B cell (primary cell): ENCODE data around the gene OR4K5. TPM values are rescaled to one million over a fixed set of nuclear protein-coding genes. Genes with fewer than 3 reads are reported as not detected.

Experiments used
- ATAC-seq: fragments of 200-7000 bp; cut with Tn5 transposase; one replicate; pipeline ENCODE4 v1.10.0; 2021; ENCODE audit warnings: low read depth, mild to moderate bottlenecking, moderate number of reproducible peaks, moderate library complexity
- CTCF ChIA-PET: fragments of 350-600 bp; sonication (Branson Sonifier 250); formaldehyde crosslinking; loops from one replicate; lab custom pipeline; 2021; ENCODE audit warnings: antibody characterized with exemption, inconsistent platforms; lab: Charles Lee
- POLR2A ChIA-PET: fragments of 350-600 bp; sonication (Branson Sonifier 250); formaldehyde crosslinking; loops from one replicate; lab custom pipeline; 2021; ENCODE audit warnings: antibody characterized with exemption; lab: Charles Lee
- DNase-seq: peaks from one replicate; pipeline ENCODE4 v3.0.0; 2013
- H2AFZ ChIP-seq: 2 replicates; pipeline ENCODE4 v1.6.1; 2012; ENCODE audit warnings: mild to moderate bottlenecking, low read depth, low read length; ENCODE audit not compliant: insufficient read depth, poor library complexity, severe bottlenecking
- H3K27ac ChIP-seq, 2 donors: 1 replicate in 1 of 2; 2 replicates in 1 of 2; pipeline ENCODE4 v1.5.1; 2012 to 2013; ENCODE audit warnings: low read length in 2 of 2, mild to moderate bottlenecking in 2 of 2, moderate library complexity in 1 of 2
- H3K27me3 ChIP-seq, 4 experiments: fragments of 200-600 bp in 1 of 4; sonication (generic) in 1 of 4; replicated peaks in 1 of 4; 1 replicate in 2 of 4; 2 replicates in 2 of 4; pipeline versions ENCODE4 v1.6.1 to v1.7.0; 2013 to 2016; ENCODE audit warnings: low read length in 3 of 4, mild to moderate bottlenecking in 2 of 4, mixed read lengths in 1 of 4, moderate library complexity in 1 of 4; ENCODE audit not compliant: insufficient read depth in 4 of 4, control insufficient read depth in 3 of 4; ENCODE audit errors: control extremely low read depth in 1 of 4
- H3K36me3 ChIP-seq, 2 experiments: replicated peaks in 1 of 2; 1 replicate in 1 of 2; 2 replicates in 1 of 2; pipeline versions ENCODE4 v1.6.1 to v1.7.1; 2013; ENCODE audit warnings: low read length in 1 of 2; ENCODE audit not compliant: insufficient read depth in 2 of 2, control insufficient read depth in 1 of 2; ENCODE audit errors: control extremely low read depth in 1 of 2, extremely low read depth in 1 of 2
- H3K4me1 ChIP-seq, 2 donors: fragments of 200-600 bp in 1 of 2; sonication (generic) in 1 of 2; 1 replicate in 1 of 2; 2 replicates in 1 of 2; pipeline versions ENCODE4 v1.5.1 to v1.6.1; 2013 to 2017; ENCODE audit warnings: low read length in 2 of 2; ENCODE audit not compliant: control insufficient read depth in 2 of 2, insufficient read depth in 2 of 2
- H3K4me2 ChIP-seq: replicated peaks from 2 replicates; pipeline ENCODE3; 2012; ENCODE audit warnings: mild to moderate bottlenecking, low read depth, low read length; ENCODE audit not compliant: poor library complexity, severe bottlenecking
- H3K4me3 ChIP-seq, 5 experiments: fragments of 200-600 bp in 1 of 5; sonication (generic) in 1 of 5; 1 replicate in 3 of 5; 2 replicates in 2 of 5; pipeline versions ENCODE4 v1.5.1 to v1.7.0; 2011 to 2016; ENCODE audit warnings: low read length in 4 of 5, mild to moderate bottlenecking in 4 of 5, low read depth in 2 of 5, control low read depth in 1 of 5, moderate library complexity in 1 of 5; ENCODE audit not compliant: insufficient read depth in 1 of 5; ENCODE audit errors: control extremely low read depth in 1 of 5, extremely low read depth in 1 of 5
- H3K79me2 ChIP-seq: fragments of 200-600 bp; sonication (generic); one replicate; pipeline ENCODE4 v1.6.0; 2016; ENCODE audit warnings: low read length; ENCODE audit not compliant: control insufficient read depth, insufficient read depth
- H3K9ac ChIP-seq: fragments of 200-600 bp; sonication (generic); 2 replicates; pipeline ENCODE4 v1.6.1; 2017; ENCODE audit warnings: mild to moderate bottlenecking, low read length, moderate library complexity
- H3K9me3 ChIP-seq, 3 donors: one replicate each; pipeline versions ENCODE4 v1.6.1 to v1.7.1; 2013; ENCODE audit warnings: low read length in 2 of 3; ENCODE audit not compliant: control insufficient read depth in 2 of 3, insufficient read depth in 1 of 3; ENCODE audit errors: control extremely low read depth in 1 of 3
- H4K20me1 ChIP-seq: 2 replicates; pipeline ENCODE4 v1.6.0; 2012; ENCODE audit warnings: mild to moderate bottlenecking, low read length; ENCODE audit not compliant: insufficient read depth, control insufficient read depth, poor library complexity, severe bottlenecking
- H3K27ac Mint-ChIP-seq: one replicate; pipeline ENCODE4 v1.8.0; 2021; ENCODE audit warnings: mixed read lengths
- H3K27me3 Mint-ChIP-seq: one replicate; pipeline ENCODE4 v1.8.0; 2021; ENCODE audit warnings: mixed read lengths
- H3K4me1 Mint-ChIP-seq: one replicate; pipeline ENCODE4 v1.8.0; 2021; ENCODE audit warnings: mixed read lengths
- H3K4me3 Mint-ChIP-seq: one replicate; pipeline ENCODE4 v1.8.0; 2021; ENCODE audit warnings: mixed read lengths
- H3K9me3 Mint-ChIP-seq: one replicate; pipeline ENCODE4 v1.8.0; 2022; ENCODE audit warnings: mixed read lengths; ENCODE audit not compliant: insufficient read depth
- EZH2 ChIP-seq: IDR thresholded peaks from 2 replicates; pipeline ENCODE4 v1.6.1; 2012; ENCODE audit warnings: borderline replicate concordance, low read depth, mild to moderate bottlenecking, moderate library complexity, low read length; ENCODE audit not compliant: insufficient read depth, poor library complexity, severe bottlenecking
- WGBS: methylation state at CpG from one replicate; pipeline ENCODE4 v1.1.5; 2013; ENCODE audit warnings: missing lambda C conversion rate; ENCODE audit not compliant: insufficient coverage; 5-methylcytosine and 5-hydroxymethylcytosine counted together
- intact Hi-C: fragments of 100-400 bp; cut with micrococcal nuclease; formaldehyde crosslinking; loops from one replicate; pipeline ENCODE4 v1.10.0; 2022
- polyA minus RNA-seq: library from RNA; depleted of rRNA, polyadenylated mRNA; stranded (reverse); fragments of >200 nt; gene quantifications from 2 replicates; pipeline ENCODE4 v1.2.3, GENCODE V29; 2012
- polyA plus RNA-seq: library from polyadenylated mRNA; depleted of rRNA; stranded (reverse); fragments of >200 nt; gene quantifications from 2 replicates; pipeline ENCODE4 v1.2.3, GENCODE V29; 2012
- total RNA-seq, 2 donors: library from RNA; stranded (reverse); fragments of 120-200 nt in 1 of 2; gene quantifications; 1 replicate in 1 of 2; 2 replicates in 1 of 2; pipeline versions ENCODE4 v1.2.3 to v1.2.4, GENCODE V29; 2013 to 2022
- TF ChIP-seq, protein P1 (sequence below): fragments of 200-600 bp; IDR thresholded peaks from one replicate; pipeline ENCODE4 v1.8.0; 2022; ENCODE audit warnings: antibody characterized with exemption, mild to moderate bottlenecking

The OR4K5 gene, protein sequence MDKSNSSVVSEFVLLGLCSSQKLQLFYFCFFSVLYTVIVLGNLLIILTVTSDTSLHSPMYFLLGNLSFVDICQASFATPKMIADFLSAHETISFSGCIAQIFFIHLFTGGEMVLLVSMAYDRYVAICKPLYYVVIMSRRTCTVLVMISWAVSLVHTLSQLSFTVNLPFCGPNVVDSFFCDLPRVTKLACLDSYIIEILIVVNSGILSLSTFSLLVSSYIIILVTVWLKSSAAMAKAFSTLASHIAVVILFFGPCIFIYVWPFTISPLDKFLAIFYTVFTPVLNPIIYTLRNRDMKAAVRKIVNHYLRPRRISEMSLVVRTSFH
- total RNA-seq (not detected in 2 replicates), polyA plus RNA-seq (not detected in 2 replicates), polyA minus RNA-seq (not detected in 2 replicates)
- not detected for total RNA-seq (2013)

DNA sequence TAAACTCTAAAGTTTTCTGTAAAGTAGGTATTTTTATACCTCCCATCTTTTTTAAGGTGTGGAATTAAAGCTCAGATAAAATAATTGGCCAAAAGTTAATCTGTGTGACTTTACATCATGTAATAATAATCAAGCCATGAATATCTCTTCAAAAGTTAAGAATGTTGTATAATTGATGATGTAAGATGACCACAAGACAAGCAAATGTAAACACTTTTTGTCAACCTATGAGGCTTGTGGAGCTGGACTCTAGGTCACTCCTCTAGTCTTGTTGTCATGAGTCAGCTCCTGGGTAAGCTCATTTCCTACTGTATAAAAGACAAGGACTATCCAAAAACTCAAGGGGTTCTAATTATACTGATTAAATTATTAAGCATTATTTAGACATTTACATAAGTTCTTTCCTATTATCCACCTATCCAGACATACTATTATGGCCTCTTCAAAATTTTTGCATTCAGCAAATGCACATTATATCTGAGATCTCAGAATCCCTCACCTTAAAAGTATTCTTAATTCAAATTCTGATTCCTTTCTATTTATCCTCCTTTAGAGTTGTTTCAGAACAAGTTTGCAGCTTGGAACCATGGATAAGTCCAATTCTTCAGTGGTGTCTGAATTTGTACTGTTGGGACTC, at the start of gene OR4K5:
Gene OR4K5, plus strand, starts transcription at position 587 of the 637 bp plus-strand sequence. Its CDS starts 0 bp downstream, at position 587.
- no peak for ATAC-seq
- H3K27ac Mint-ChIP-seq: no peak within 1 kb of the TSS
- Histone ChIP-seq H3K9ac (no peak within 1 kb of the TSS), H3K36me3 (no peaks in the 10 kb centered on the region), H3K9me3 (peaks cover 0 to 1% (median 0%) of the 10 kb centered on the region in 3 donors), H3K4me3 (no peak within 1 kb of the TSS), H3K4me2 (no peak within 1 kb of the TSS), H2AFZ (no peak within 1 kb of the TSS), H3K4me1 (no peaks in the 10 kb centered on the region), H3K27ac (no peak within 1 kb of the TSS), H3K79me2 (no peaks in the 10 kb centered on the region), H4K20me1 (no peaks in the 10 kb centered on the region), H3K27me3 (no peaks in the 10 kb centered on the region)
- CTCF ChIA-PET: no interaction called here
- H3K4me1 Mint-ChIP-seq: no peaks in the 10 kb centered on the region
- no peaks in the 10 kb centered on the region for H3K9me3 Mint-ChIP-seq
- TF ChIP-seq EZH2: no peak
- TF ChIP-seq, protein P1, sequence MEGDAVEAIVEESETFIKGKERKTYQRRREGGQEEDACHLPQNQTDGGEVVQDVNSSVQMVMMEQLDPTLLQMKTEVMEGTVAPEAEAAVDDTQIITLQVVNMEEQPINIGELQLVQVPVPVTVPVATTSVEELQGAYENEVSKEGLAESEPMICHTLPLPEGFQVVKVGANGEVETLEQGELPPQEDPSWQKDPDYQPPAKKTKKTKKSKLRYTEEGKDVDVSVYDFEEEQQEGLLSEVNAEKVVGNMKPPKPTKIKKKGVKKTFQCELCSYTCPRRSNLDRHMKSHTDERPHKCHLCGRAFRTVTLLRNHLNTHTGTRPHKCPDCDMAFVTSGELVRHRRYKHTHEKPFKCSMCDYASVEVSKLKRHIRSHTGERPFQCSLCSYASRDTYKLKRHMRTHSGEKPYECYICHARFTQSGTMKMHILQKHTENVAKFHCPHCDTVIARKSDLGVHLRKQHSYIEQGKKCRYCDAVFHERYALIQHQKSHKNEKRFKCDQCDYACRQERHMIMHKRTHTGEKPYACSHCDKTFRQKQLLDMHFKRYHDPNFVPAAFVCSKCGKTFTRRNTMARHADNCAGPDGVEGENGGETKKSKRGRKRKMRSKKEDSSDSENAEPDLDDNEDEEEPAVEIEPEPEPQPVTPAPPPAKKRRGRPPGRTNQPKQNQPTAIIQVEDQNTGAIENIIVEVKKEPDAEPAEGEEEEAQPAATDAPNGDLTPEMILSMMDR: no peak
- POLR2A ChIA-PET: no interaction called here
- intact Hi-C loops: no loop called here
- no peak for DNase-seq
- H3K27me3 Mint-ChIP-seq: no peaks in the 10 kb centered on the region
- no peak within 1 kb of the TSS for H3K4me3 Mint-ChIP-seq

DNA sequence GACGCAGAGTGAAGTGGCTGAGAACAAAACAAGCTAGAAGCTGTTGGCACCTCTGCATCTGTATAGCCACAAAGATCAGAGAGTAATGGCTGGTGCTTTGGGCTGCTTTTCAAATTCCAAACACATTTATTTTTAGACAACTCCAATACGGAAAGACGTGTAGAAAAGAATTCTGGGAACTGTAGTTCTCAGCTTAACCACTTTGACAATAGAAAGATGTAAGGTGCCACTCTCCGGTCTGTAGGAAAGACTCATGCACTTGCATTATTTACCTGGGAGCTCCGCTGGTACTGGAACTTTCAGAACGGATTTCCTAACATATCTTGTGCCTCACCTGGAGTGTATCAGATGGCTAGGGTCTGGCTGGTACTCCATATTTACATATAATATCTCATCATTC, 47.2 kb upstream of the OR4K5 start:
- no peaks in the 10 kb centered on the region for H3K4me1 ChIP-seq
- ChIA-PET POLR2A (no interaction called here), CTCF (no interaction called here)
- Mint-ChIP-seq H3K27ac (no peak overlapping the region), H3K4me1 (no peaks in the 10 kb centered on the region), H3K27me3 (no peaks in the 10 kb centered on the region), H3K4me3 (no peak overlapping the region), H3K9me3 (no peaks in the 10 kb centered on the region)
- H3K27ac ChIP-seq: no peak overlapping the region
- H3K79me2 ChIP-seq: no peaks in the 10 kb centered on the region
- no peak overlapping the region for H3K9ac ChIP-seq
- TF ChIP-seq EZH2: no peak
- TF ChIP-seq, protein P1: no peak
- DNase-seq: no peak
- WGBS: 37% methylated on average over 5 of the region's 6 CpGs
- no peak overlapping the region for H2AFZ ChIP-seq
- no peaks in the 10 kb centered on the region for H3K27me3 ChIP-seq
- intact Hi-C loops: no loop called here
- no peak for ATAC-seq
- H3K9me3 ChIP-seq: no peaks in the 10 kb centered on the region
- H4K20me1 ChIP-seq: no peaks in the 10 kb centered on the region
- H3K4me3 ChIP-seq: no peak overlapping the region
- H3K36me3 ChIP-seq: no peaks in the 10 kb centered on the region
- no peak overlapping the region for H3K4me2 ChIP-seq
